Endodermal cell (in vitro differentiated cells): ENCODE results near the gene GNPNAT1. TPM values are rescaled to one million over a fixed set of nuclear protein-coding genes. Genes with fewer than 3 reads are reported as not detected.

Source experiments
- DNase-seq: peaks from one replicate; pipeline ENCODE4 v3.0.0-alpha.2; 2017
- H3K27ac ChIP-seq: 2 replicates; pipeline ENCODE4 v1.5.1; 2013; ENCODE audit warnings: mild to moderate bottlenecking, low read depth, low read length, moderate library complexity
- H3K27me3 ChIP-seq: 2 replicates; pipeline ENCODE4 v1.6.1; 2013; ENCODE audit warnings: mild to moderate bottlenecking, low read length, moderate library complexity; ENCODE audit not compliant: insufficient read depth, control insufficient read depth, poor library complexity, severe bottlenecking
- H3K36me3 ChIP-seq: 2 replicates; pipeline ENCODE4 v1.7.0; 2013; ENCODE audit warnings: mild to moderate bottlenecking, low read length, moderate library complexity; ENCODE audit not compliant: control insufficient read depth, insufficient read depth
- H3K4me1 ChIP-seq: one replicate; pipeline ENCODE4 v1.7.0; 2013; ENCODE audit warnings: low read length; ENCODE audit not compliant: control insufficient read depth, insufficient read depth
- H3K4me3 ChIP-seq: 2 replicates; pipeline ENCODE4 v1.5.1; 2013; ENCODE audit warnings: mild to moderate bottlenecking, low read length, moderate library complexity
- H3K9ac ChIP-seq: 2 replicates; pipeline ENCODE4 v1.6.1; 2013; ENCODE audit warnings: mild to moderate bottlenecking, low read length, moderate library complexity; ENCODE audit not compliant: poor library complexity, severe bottlenecking; ENCODE audit errors: extremely low read depth
- H3K9me3 ChIP-seq: 2 replicates; pipeline ENCODE4 v1.6.1; 2013; ENCODE audit warnings: mild to moderate bottlenecking, low read length, moderate library complexity; ENCODE audit not compliant: control insufficient read depth
- H3K27ac Mint-ChIP-seq: 2 replicates; pipeline ENCODE4 v1.8.0; 2020; ENCODE audit warnings: mixed read lengths
- H3K27me3 Mint-ChIP-seq: 2 replicates; pipeline ENCODE4 v1.8.0; 2021; ENCODE audit warnings: mild to moderate bottlenecking, mixed read lengths; ENCODE audit not compliant: insufficient read depth
- H3K36me3 Mint-ChIP-seq: 2 replicates; pipeline ENCODE4 v1.8.0; 2020; ENCODE audit warnings: low read depth, mixed read lengths
- H3K4me1 Mint-ChIP-seq: 2 replicates; pipeline ENCODE4 v1.8.0; 2020; ENCODE audit warnings: mixed read lengths
- H3K4me3 Mint-ChIP-seq: 2 replicates; pipeline ENCODE4 v1.8.0; 2020; ENCODE audit warnings: mild to moderate bottlenecking, moderate library complexity, mixed read lengths
- H3K9me3 Mint-ChIP-seq: 2 replicates; pipeline ENCODE4 v1.8.0; 2020; ENCODE audit warnings: mild to moderate bottlenecking, mixed read lengths
- WGBS, 2 experiments: methylation state at CpG; one replicate each; pipeline versions ENCODE4 v1.1.5 to v1.1.7; 2013; ENCODE audit warnings: missing lambda C conversion rate in 2 of 2, mixed read lengths in 1 of 2; ENCODE audit not compliant: insufficient coverage in 1 of 2, insufficient read length in 1 of 2; 5-methylcytosine and 5-hydroxymethylcytosine counted together
- total RNA-seq, 2 donors: library from RNA; stranded (reverse); fragmentation: NEBNext Ultra II Directional in 1 of 2; extraction: Animal tissue kit (Norgen Biotek cat#: 25700) in 1 of 2; gene quantifications; 2 replicates in 1 of 2; 3 replicates in 1 of 2; pipeline ENCODE4 v1.2.1, GENCODE V29; 2021
- TF ChIP-seq, protein P1 (sequence below): fragments of 200-600 bp; sonication (generic); conservative IDR thresholded peaks from 2 replicates; pipeline ENCODE4 v1.5.0; 2021; ENCODE audit warnings: antibody characterized with exemption, mild to moderate bottlenecking

Gene GNPNAT1
- total RNA-seq, 2 donors from 2014 or later, result 68.4 to 78.2 TPM

DNA sequence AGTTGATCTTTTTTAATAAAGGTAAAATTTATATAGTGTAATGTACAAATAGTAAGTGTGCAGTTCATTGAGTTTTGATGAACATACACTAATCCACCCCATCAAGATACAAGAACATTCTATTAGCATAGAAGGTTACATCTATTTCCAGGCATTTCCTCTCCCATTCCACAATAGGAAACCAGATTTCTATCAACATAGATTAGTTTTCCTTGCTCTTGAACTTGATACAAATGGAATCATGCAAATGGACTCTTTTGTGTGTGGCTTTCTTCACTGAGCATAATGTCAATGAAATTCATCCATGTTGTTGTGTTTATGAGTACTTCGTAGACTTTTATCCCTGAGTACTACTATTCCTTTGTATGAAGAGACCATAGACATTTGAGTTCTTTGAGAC lies 50.7 kb downstream of the GNPNAT1 start:
- Histone ChIP-seq H3K36me3 (peaks cover 22% of the 10 kb centered on the region), H3K9me3 (no peaks in the 10 kb centered on the region), H3K27ac (no peak overlapping the region), H3K4me1 (peaks cover 4% of the 10 kb centered on the region), H3K27me3 (no peaks in the 10 kb centered on the region), H3K9ac (no peak overlapping the region), H3K4me3 (no peak overlapping the region)
- DNase-seq, result no peak
- Mint-ChIP-seq H3K4me3 (no peak overlapping the region), H3K4me1 (peaks cover 27% of the 10 kb centered on the region), H3K36me3 (peaks cover 28% of the 10 kb centered on the region), H3K9me3 (no peaks in the 10 kb centered on the region), H3K27ac (no peak overlapping the region), H3K27me3 (no peaks in the 10 kb centered on the region)
- WGBS, 2 experiments, result 100% methylated on average over 1 of the region's 1 CpG; no CpG with 5 or more reads in 1 of the 2 experiments
- TF ChIP-seq, protein P1, sequence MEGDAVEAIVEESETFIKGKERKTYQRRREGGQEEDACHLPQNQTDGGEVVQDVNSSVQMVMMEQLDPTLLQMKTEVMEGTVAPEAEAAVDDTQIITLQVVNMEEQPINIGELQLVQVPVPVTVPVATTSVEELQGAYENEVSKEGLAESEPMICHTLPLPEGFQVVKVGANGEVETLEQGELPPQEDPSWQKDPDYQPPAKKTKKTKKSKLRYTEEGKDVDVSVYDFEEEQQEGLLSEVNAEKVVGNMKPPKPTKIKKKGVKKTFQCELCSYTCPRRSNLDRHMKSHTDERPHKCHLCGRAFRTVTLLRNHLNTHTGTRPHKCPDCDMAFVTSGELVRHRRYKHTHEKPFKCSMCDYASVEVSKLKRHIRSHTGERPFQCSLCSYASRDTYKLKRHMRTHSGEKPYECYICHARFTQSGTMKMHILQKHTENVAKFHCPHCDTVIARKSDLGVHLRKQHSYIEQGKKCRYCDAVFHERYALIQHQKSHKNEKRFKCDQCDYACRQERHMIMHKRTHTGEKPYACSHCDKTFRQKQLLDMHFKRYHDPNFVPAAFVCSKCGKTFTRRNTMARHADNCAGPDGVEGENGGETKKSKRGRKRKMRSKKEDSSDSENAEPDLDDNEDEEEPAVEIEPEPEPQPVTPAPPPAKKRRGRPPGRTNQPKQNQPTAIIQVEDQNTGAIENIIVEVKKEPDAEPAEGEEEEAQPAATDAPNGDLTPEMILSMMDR, result no peak

DNA sequence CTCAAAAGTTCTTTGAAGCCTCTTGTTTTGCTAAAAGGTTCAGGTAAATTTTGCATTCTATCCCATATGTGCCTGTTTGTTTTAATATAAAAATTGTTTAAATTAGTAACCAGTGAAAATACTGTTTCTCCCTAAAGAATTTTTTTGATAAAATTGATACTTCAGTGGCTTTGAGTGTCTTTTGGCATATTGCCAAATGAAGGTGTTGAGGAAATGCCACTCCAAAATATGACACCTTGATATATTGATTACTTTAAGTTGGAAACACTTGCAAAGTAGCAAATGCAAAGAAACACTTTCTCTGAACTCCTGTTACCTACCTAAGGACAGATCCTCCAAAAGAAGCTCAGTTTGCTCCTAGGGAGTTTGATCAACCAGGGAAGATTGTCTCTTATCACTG lies 53.0 kb downstream of the GNPNAT1 start:
- Histone ChIP-seq H3K9ac (no peak overlapping the region), H3K36me3 (peaks cover 23% of the 10 kb centered on the region), H3K4me3 (no peak overlapping the region), H3K27ac (no peak overlapping the region), H3K27me3 (no peaks in the 10 kb centered on the region), H3K4me1 (peaks cover 4% of the 10 kb centered on the region), H3K9me3 (peaks cover 7% of the 10 kb centered on the region)
- Mint-ChIP-seq H3K36me3 (peaks cover 37% of the 10 kb centered on the region), H3K9me3 (peaks cover 2% of the 10 kb centered on the region), H3K4me1 (peaks cover 33% of the 10 kb centered on the region), H3K4me3 (no peak overlapping the region), H3K27me3 (no peaks in the 10 kb centered on the region), H3K27ac (no peak overlapping the region)
- TF ChIP-seq, protein P1, result no peak
- DNase-seq, result no peak

DNA sequence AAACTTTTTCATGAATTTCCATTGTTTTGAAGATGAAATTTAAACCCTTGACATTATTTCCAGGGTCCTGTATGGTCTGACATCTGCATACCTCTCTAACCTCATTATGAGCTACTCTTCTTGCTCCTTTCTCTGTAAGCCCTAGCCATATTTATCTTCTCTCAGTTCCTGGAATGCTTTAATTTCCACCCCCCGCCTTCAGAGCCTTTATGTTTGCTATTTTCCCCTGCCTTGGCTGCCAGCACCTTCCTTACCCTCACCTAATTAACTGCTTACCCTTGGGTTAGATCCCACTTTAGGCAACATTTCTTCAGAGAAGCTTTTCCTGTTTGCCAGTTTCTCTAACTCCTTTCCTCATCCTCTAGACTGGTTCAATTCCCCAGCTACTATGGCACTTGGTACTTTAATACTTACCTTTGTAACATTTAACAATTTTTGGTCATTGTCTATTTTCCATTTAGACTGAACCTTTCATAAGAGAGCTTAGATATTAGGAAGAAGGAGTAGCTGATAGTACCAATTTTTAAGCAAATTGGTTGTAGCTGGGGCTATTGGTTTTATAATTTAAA lies 55.4 kb downstream of the GNPNAT1 start:
- no peak overlapping the region for H3K27ac ChIP-seq
- peaks cover 7% of the 10 kb centered on the region for H3K9me3 ChIP-seq
- H3K27me3 ChIP-seq, result no peaks in the 10 kb centered on the region
- no peak for DNase-seq
- Mint-ChIP-seq H3K4me3 (peak overlapping the region; percentile 20), H3K27ac (peak overlapping the region; percentile 44), H3K4me1 (peaks cover 33% of the 10 kb centered on the region), H3K36me3 (peaks cover 39% of the 10 kb centered on the region), H3K9me3 (peaks cover 2% of the 10 kb centered on the region), H3K27me3 (no peaks in the 10 kb centered on the region)
- TF ChIP-seq, protein P1, result no peak
- peak overlapping the region; percentile 57 for H3K4me3 ChIP-seq
- peaks cover 4% of the 10 kb centered on the region for H3K4me1 ChIP-seq
- no peak overlapping the region for H3K9ac ChIP-seq
- H3K36me3 ChIP-seq, result peaks cover 31% of the 10 kb centered on the region
- WGBS, 2 experiments, result 37 to 67% methylated on average over 1 of the region's 1 CpG
